ENCODE measurements around the gene CDKN2B-AS1.

The CDKN2B-AS1 gene

GRCh38 chr9:22052376-22052945 lies 57.9 kb downstream of the CDKN2B-AS1 start:
- Histone ChIP-seq H3K27me3 (ENCODE audit: control insufficient read depth in 3 of 3, insufficient read depth in 3 of 3, low read depth in 1 of 3, low read length in 3 of 3) (no peaks in the 10 kb centered on the region), H3K18ac (ENCODE audit: low read length) (no peak overlapping the region), H2AFZ (ENCODE audit: low read length) (no peak overlapping the region), H3K4me1 (ENCODE audit: control insufficient read depth in 2 of 2, insufficient read depth in 1 of 2, low read depth in 1 of 2, low read length in 2 of 2) (peaks cover 0 to 4% of the 10 kb centered on the region in 2 donors), H3K79me1 (ENCODE audit: low read depth, low read length) (no peaks in the 10 kb centered on the region), H4K91ac (ENCODE audit: low read depth, low read length, poor library complexity) (no peak overlapping the region), H2BK5ac (ENCODE audit: low read length) (no peak overlapping the region), H3K4ac (ENCODE audit: low read length) (no peak overlapping the region), H2BK120ac (ENCODE audit: low read depth, low read length) (no peak overlapping the region), H2BK15ac (ENCODE audit: low read length) (no peak overlapping the region), H4K8ac (ENCODE audit: low read depth, low read length) (no peak overlapping the region), H2BK12ac (ENCODE audit: low read length) (no peak overlapping the region), H3K9ac (ENCODE audit: low read depth, low read length, poor library complexity) (no peak overlapping the region), H3K36me3 (replicated peaks in 1 of 2; ENCODE audit: control insufficient read depth in 2 of 2, insufficient read depth in 2 of 2, low read length in 2 of 2) (no peaks in the 10 kb centered on the region), H3K27ac (replicated peaks; ENCODE audit: low read length) (no peak overlapping the region), H3K9me3 (replicated peaks in 1 of 2; ENCODE audit: control insufficient read depth in 2 of 2, insufficient read depth in 1 of 2, low read depth in 1 of 2, low read length in 2 of 2) (no peaks in the 10 kb centered on the region), H3K4me3 (ENCODE audit: low read length in 2 of 2) (no peak overlapping the region), H2AK5ac (ENCODE audit: low read depth, low read length) (no peak overlapping the region), H3K14ac (ENCODE audit: low read length) (no peak overlapping the region), H3K4me2 (ENCODE audit: insufficient read depth, low read length, poor library complexity, severe bottlenecking) (no peak overlapping the region), H3K23ac (ENCODE audit: low read depth, low read length, poor library complexity) (no peak overlapping the region)
- no peak for DNase-seq (ENCODE audit: low spot score)
- no CpG with 5 or more reads among the region's 4 CpGs for WGBS, 2 donors (ENCODE audit: extremely low coverage in 2 of 2, insufficient read length in 2 of 2, insufficient replicate concordance in 1 of 2)

GRCh38 chr9:22053178-22053577 lies 58.6 kb downstream of the CDKN2B-AS1 start:
- Histone ChIP-seq H3K4me3 (ENCODE audit: low read length in 2 of 2) (no peak overlapping the region), H3K27me3 (ENCODE audit: control insufficient read depth in 3 of 3, insufficient read depth in 3 of 3, low read depth in 1 of 3, low read length in 3 of 3) (no peaks in the 10 kb centered on the region), H3K9ac (ENCODE audit: low read depth, low read length, poor library complexity) (no peak overlapping the region), H2AFZ (ENCODE audit: low read length) (no peak overlapping the region), H4K91ac (ENCODE audit: low read depth, low read length, poor library complexity) (no peak overlapping the region), H2BK12ac (ENCODE audit: low read length) (no peak overlapping the region), H2BK15ac (ENCODE audit: low read length) (no peak overlapping the region), H3K9me3 (replicated peaks in 1 of 2; ENCODE audit: control insufficient read depth in 2 of 2, insufficient read depth in 1 of 2, low read depth in 1 of 2, low read length in 2 of 2) (no peaks in the 10 kb centered on the region), H2BK120ac (ENCODE audit: low read depth, low read length) (no peak overlapping the region), H3K4me1 (ENCODE audit: control insufficient read depth in 2 of 2, insufficient read depth in 1 of 2, low read depth in 1 of 2, low read length in 2 of 2) (peaks cover 0 to 4% of the 10 kb centered on the region in 2 donors), H3K4me2 (ENCODE audit: insufficient read depth, low read length, poor library complexity, severe bottlenecking) (no peak overlapping the region), H3K27ac (replicated peaks; ENCODE audit: low read length) (no peak overlapping the region), H3K79me1 (ENCODE audit: low read depth, low read length) (no peaks in the 10 kb centered on the region), H3K14ac (ENCODE audit: low read length) (no peak overlapping the region), H3K4ac (ENCODE audit: low read length) (no peak overlapping the region), H4K8ac (ENCODE audit: low read depth, low read length) (no peak overlapping the region), H2AK5ac (ENCODE audit: low read depth, low read length) (no peak overlapping the region), H3K23ac (ENCODE audit: low read depth, low read length, poor library complexity) (no peak overlapping the region), H3K36me3 (replicated peaks in 1 of 2; ENCODE audit: control insufficient read depth in 2 of 2, insufficient read depth in 2 of 2, low read length in 2 of 2) (no peaks in the 10 kb centered on the region), H3K18ac (ENCODE audit: low read length) (no peak overlapping the region), H2BK5ac (ENCODE audit: low read length) (no peak overlapping the region)
- WGBS, 2 donors (ENCODE audit: extremely low coverage in 2 of 2, insufficient read length in 2 of 2, insufficient replicate concordance in 1 of 2), result no CpG with 5 or more reads among the region's 2 CpGs
- no peak for DNase-seq (ENCODE audit: low spot score)

- H2AFZ ChIP-seq (ENCODE audit: low read length), result no peak overlapping the region
- peaks cover 0 to 4% of the 10 kb centered on the region in 2 donors for H3K4me1 ChIP-seq (ENCODE audit: control insufficient read depth in 2 of 2, insufficient read depth in 1 of 2, low read depth in 1 of 2, low read length in 2 of 2)
- no peak overlapping the region for H3K4me3 ChIP-seq (ENCODE audit: low read length in 2 of 2)
- H3K14ac ChIP-seq (ENCODE audit: low read length), result no peak overlapping the region
- no peak overlapping the region for H2BK12ac ChIP-seq (ENCODE audit: low read length)
- no peaks in the 10 kb centered on the region for H3K27me3 ChIP-seq (ENCODE audit: control insufficient read depth in 3 of 3, insufficient read depth in 3 of 3, low read depth in 1 of 3, low read length in 3 of 3)
- no peak overlapping the region for H4K8ac ChIP-seq (ENCODE audit: low read depth, low read length)
- no peak overlapping the region for H3K23ac ChIP-seq (ENCODE audit: low read depth, low read length, poor library complexity)
- H3K79me1 ChIP-seq (ENCODE audit: low read depth, low read length), result no peaks in the 10 kb centered on the region
- no peak overlapping the region for H2BK120ac ChIP-seq (ENCODE audit: low read depth, low read length)
- H2AK5ac ChIP-seq (ENCODE audit: low read depth, low read length), result no peak overlapping the region
- H3K27ac ChIP-seq (replicated peaks; ENCODE audit: low read length), result no peak overlapping the region
- no peak overlapping the region for H4K91ac ChIP-seq (ENCODE audit: low read depth, low read length, poor library complexity)
- no peaks in the 10 kb centered on the region for H3K9me3 ChIP-seq (replicated peaks in 1 of 2; ENCODE audit: control insufficient read depth in 2 of 2, insufficient read depth in 1 of 2, low read depth in 1 of 2, low read length in 2 of 2)
- no peak overlapping the region for H3K4me2 ChIP-seq (ENCODE audit: insufficient read depth, low read length, poor library complexity, severe bottlenecking)
- no peak overlapping the region for H3K4ac ChIP-seq (ENCODE audit: low read length)
- no peak overlapping the region for H3K9ac ChIP-seq (ENCODE audit: low read depth, low read length, poor library complexity)
- H3K18ac ChIP-seq (ENCODE audit: low read length), result no peak overlapping the region
- no peak overlapping the region for H2BK5ac ChIP-seq (ENCODE audit: low read length)
- no peaks in the 10 kb centered on the region for H3K36me3 ChIP-seq (replicated peaks in 1 of 2; ENCODE audit: control insufficient read depth in 2 of 2, insufficient read depth in 2 of 2, low read length in 2 of 2)
- no peak for DNase-seq (ENCODE audit: low spot score)
- no peak overlapping the region for H2BK15ac ChIP-seq (ENCODE audit: low read length)
- WGBS, 2 donors (ENCODE audit: extremely low coverage in 2 of 2, insufficient read length in 2 of 2, insufficient replicate concordance in 1 of 2), result no CpG with 5 or more reads among the region's 3 CpGs
Observed at GRCh38 chr9:22054076-22054475, 59.5 kb downstream of the CDKN2B-AS1 start.

GRCh38 chr9:22054529-22054928 lies 59.9 kb downstream of the CDKN2B-AS1 start:
- DNase-seq (ENCODE audit: low spot score), result no peak
- Histone ChIP-seq H2AK5ac (ENCODE audit: low read depth, low read length) (no peak overlapping the region), H2BK15ac (ENCODE audit: low read length) (no peak overlapping the region), H3K4ac (ENCODE audit: low read length) (no peak overlapping the region), H4K8ac (ENCODE audit: low read depth, low read length) (no peak overlapping the region), H2BK120ac (ENCODE audit: low read depth, low read length) (no peak overlapping the region), H3K9me3 (replicated peaks in 1 of 2; ENCODE audit: control insufficient read depth in 2 of 2, insufficient read depth in 1 of 2, low read depth in 1 of 2, low read length in 2 of 2) (no peaks in the 10 kb centered on the region), H3K14ac (ENCODE audit: low read length) (no peak overlapping the region), H3K4me2 (ENCODE audit: insufficient read depth, low read length, poor library complexity, severe bottlenecking) (no peak overlapping the region), H3K27me3 (ENCODE audit: control insufficient read depth in 3 of 3, insufficient read depth in 3 of 3, low read depth in 1 of 3, low read length in 3 of 3) (no peaks in the 10 kb centered on the region), H3K9ac (ENCODE audit: low read depth, low read length, poor library complexity) (no peak overlapping the region), H3K4me3 (ENCODE audit: low read length in 2 of 2) (no peak overlapping the region), H4K91ac (ENCODE audit: low read depth, low read length, poor library complexity) (no peak overlapping the region), H3K36me3 (replicated peaks in 1 of 2; ENCODE audit: control insufficient read depth in 2 of 2, insufficient read depth in 2 of 2, low read length in 2 of 2) (no peaks in the 10 kb centered on the region), H2AFZ (ENCODE audit: low read length) (no peak overlapping the region), H3K27ac (replicated peaks; ENCODE audit: low read length) (no peak overlapping the region), H2BK12ac (ENCODE audit: low read length) (no peak overlapping the region), H3K18ac (ENCODE audit: low read length) (no peak overlapping the region), H2BK5ac (ENCODE audit: low read length) (no peak overlapping the region), H3K4me1 (ENCODE audit: control insufficient read depth in 2 of 2, insufficient read depth in 1 of 2, low read depth in 1 of 2, low read length in 2 of 2) (peaks cover 0 to 4% of the 10 kb centered on the region in 2 donors), H3K79me1 (ENCODE audit: low read depth, low read length) (no peaks in the 10 kb centered on the region), H3K23ac (ENCODE audit: low read depth, low read length, poor library complexity) (no peak overlapping the region)
- no CpG with 5 or more reads among the region's 2 CpGs for WGBS, 2 donors (ENCODE audit: extremely low coverage in 2 of 2, insufficient read length in 2 of 2, insufficient replicate concordance in 1 of 2)
